ENCODE data around the gene CDC42SE2.

CDC42SE2 gene

GRCh38 chr5:131417240-131417869 lies 153.5 kb downstream of the CDC42SE2 start:
- peaks cover 41% of the 10 kb centered on the region for H3K4me1 Mint-ChIP-seq
- peaks cover 26% of the 10 kb centered on the region for H3K36me3 Mint-ChIP-seq
- ATAC-seq: peak; percentile 61
- no peaks in the 10 kb centered on the region for H3K9me3 Mint-ChIP-seq
- no peak overlapping the region for H3K27ac Mint-ChIP-seq
- H3K27me3 Mint-ChIP-seq: no peaks in the 10 kb centered on the region
- H3K4me3 Mint-ChIP-seq: peak overlapping the region; percentile 7

GRCh38 chr5:131418846-131419245 lies 155.0 kb downstream of the CDC42SE2 start:
- H3K4me3 Mint-ChIP-seq: no peak overlapping the region
- no peak for ATAC-seq
- H3K9me3 Mint-ChIP-seq: no peaks in the 10 kb centered on the region
- peaks cover 33% of the 10 kb centered on the region for H3K36me3 Mint-ChIP-seq
- H3K4me1 Mint-ChIP-seq: peaks cover 39% of the 10 kb centered on the region
- H3K27me3 Mint-ChIP-seq: no peaks in the 10 kb centered on the region
- no peak overlapping the region for H3K27ac Mint-ChIP-seq

GRCh38 chr5:131419877-131420276 lies 156.0 kb downstream of the CDC42SE2 start:
- Mint-ChIP-seq H3K36me3 (peaks cover 33% of the 10 kb centered on the region), H3K27me3 (no peaks in the 10 kb centered on the region)

GRCh38 chr5:131423056-131423455 lies 159.2 kb downstream of the CDC42SE2 start:
- H3K36me3 Mint-ChIP-seq: peaks cover 37% of the 10 kb centered on the region
- H3K4me3 Mint-ChIP-seq: no peak overlapping the region
- H3K4me1 Mint-ChIP-seq: peaks cover 9% of the 10 kb centered on the region
- no peak for ATAC-seq
- no peaks in the 10 kb centered on the region for H3K27me3 Mint-ChIP-seq
- no peaks in the 10 kb centered on the region for H3K9me3 Mint-ChIP-seq
- H3K27ac Mint-ChIP-seq: no peak overlapping the region

More at GRCh38 chr5:131419877-131420276, 156.0 kb downstream of the CDC42SE2 start:
- no peaks in the 10 kb centered on the region for H3K9me3 Mint-ChIP-seq
- no peak overlapping the region for H3K4me3 Mint-ChIP-seq
- peaks cover 31% of the 10 kb centered on the region for H3K4me1 Mint-ChIP-seq
- ATAC-seq: no peak
- H3K27ac Mint-ChIP-seq: peak overlapping the region; percentile 30

GRCh38 chr5:131426011-131426410 lies 162.2 kb downstream of the CDC42SE2 start:
- H3K4me3 Mint-ChIP-seq: no peak overlapping the region
- peaks cover 56% of the 10 kb centered on the region for H3K36me3 Mint-ChIP-seq
- H3K27ac Mint-ChIP-seq: no peak overlapping the region
- H3K9me3 Mint-ChIP-seq: no peaks in the 10 kb centered on the region
- no peak for ATAC-seq
- no peaks in the 10 kb centered on the region for H3K27me3 Mint-ChIP-seq
- H3K4me1 Mint-ChIP-seq: no peaks in the 10 kb centered on the region

- H3K4me1 Mint-ChIP-seq: no peaks in the 10 kb centered on the region
- H3K4me3 Mint-ChIP-seq: no peak overlapping the region
- H3K27ac Mint-ChIP-seq: no peak overlapping the region
- H3K36me3 Mint-ChIP-seq: peaks cover 63% of the 10 kb centered on the region
- no peaks in the 10 kb centered on the region for H3K9me3 Mint-ChIP-seq
- ATAC-seq: no peak
- H3K27me3 Mint-ChIP-seq: no peaks in the 10 kb centered on the region
Observed at GRCh38 chr5:131430794-131431193, 166.9 kb downstream of the CDC42SE2 start.

- no peak overlapping the region for H3K4me3 Mint-ChIP-seq
- no peaks in the 10 kb centered on the region for H3K27me3 Mint-ChIP-seq
- H3K27ac Mint-ChIP-seq: no peak overlapping the region
- no peaks in the 10 kb centered on the region for H3K4me1 Mint-ChIP-seq
- no peak for ATAC-seq
- no peaks in the 10 kb centered on the region for H3K9me3 Mint-ChIP-seq
- peaks cover 66% of the 10 kb centered on the region for H3K36me3 Mint-ChIP-seq
Observed at GRCh38 chr5:131431794-131432193, 167.9 kb downstream of the CDC42SE2 start.

- Mint-ChIP-seq H3K27ac (no peak overlapping the region), H3K27me3 (no peaks in the 10 kb centered on the region), H3K36me3 (peaks cover 78% of the 10 kb centered on the region), H3K9me3 (no peaks in the 10 kb centered on the region), H3K4me3 (no peak overlapping the region), H3K4me1 (no peaks in the 10 kb centered on the region)
- no peak for ATAC-seq
Observed at GRCh38 chr5:131433109-131433508, 169.3 kb downstream of the CDC42SE2 start.

GRCh38 chr5:131436081-131436480 lies 172.2 kb downstream of the CDC42SE2 start:
- no peak for ATAC-seq
- Mint-ChIP-seq H3K4me3 (no peak overlapping the region), H3K27ac (no peak overlapping the region), H3K27me3 (no peaks in the 10 kb centered on the region), H3K36me3 (peaks cover 75% of the 10 kb centered on the region), H3K9me3 (no peaks in the 10 kb centered on the region), H3K4me1 (no peaks in the 10 kb centered on the region)

- H3K4me3 Mint-ChIP-seq: no peak overlapping the region
- H3K36me3 Mint-ChIP-seq: peaks cover 66% of the 10 kb centered on the region
- no peak overlapping the region for H3K27ac Mint-ChIP-seq
- H3K4me1 Mint-ChIP-seq: no peaks in the 10 kb centered on the region
- H3K27me3 Mint-ChIP-seq: no peaks in the 10 kb centered on the region
- ATAC-seq: no peak
- no peaks in the 10 kb centered on the region for H3K9me3 Mint-ChIP-seq
Observed at GRCh38 chr5:131441184-131441583, 177.3 kb downstream of the CDC42SE2 start.
